M059J (cell line): ENCODE results near the gene KHDRBS1. TPM values are rescaled to one million over a fixed set of nuclear protein-coding genes. Genes with fewer than 3 reads are reported as not detected.
"Not testable (repeated sequence)": the region's sequence is repeated elsewhere in the genome, so short reads cannot be mapped to it uniquely, and the experiment has no call there.

Experiments used
- DNase-seq: peaks from one replicate; pipeline ENCODE4 v3.0.0-alpha.2; 2012; ENCODE audit warnings: low read depth
- total RNA-seq: library from RNA; depleted of rRNA; stranded (reverse); fragments of >200 nt; shearing (Covaris generic); gene quantifications from 2 replicates; pipeline ENCODE4 v1.2.3, GENCODE V29; 2014

Gene KHDRBS1
- total RNA-seq, 1 experiment from 2014 or later = 102 TPM

GRCh38 chr1:32012709-32013385 lies 821 bp upstream of the KHDRBS1 start:
- no peak for DNase-seq

- peak; percentile 64 for DNase-seq
These were observed 705 bp downstream of the KHDRBS1 start for GRCh38 chr1:32014199-32014947.

DNA sequence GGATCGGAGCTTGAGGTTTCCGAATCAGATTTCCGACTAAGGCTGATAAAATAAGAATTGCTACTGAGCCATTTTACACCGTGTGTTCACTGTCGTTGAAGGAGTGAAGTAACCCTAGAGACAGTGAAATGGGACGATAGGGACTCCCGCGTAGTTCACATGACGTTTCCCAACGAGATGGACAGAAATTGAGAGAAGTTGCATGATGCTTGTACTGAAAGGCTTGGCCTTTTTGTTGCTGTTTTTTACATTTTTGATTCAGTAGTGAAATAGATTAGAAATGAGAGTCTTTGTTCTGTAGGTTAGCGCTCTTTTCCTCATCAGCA lies 1.2 kb downstream of the KHDRBS1 start:
- DNase-seq = no peak

DNA sequence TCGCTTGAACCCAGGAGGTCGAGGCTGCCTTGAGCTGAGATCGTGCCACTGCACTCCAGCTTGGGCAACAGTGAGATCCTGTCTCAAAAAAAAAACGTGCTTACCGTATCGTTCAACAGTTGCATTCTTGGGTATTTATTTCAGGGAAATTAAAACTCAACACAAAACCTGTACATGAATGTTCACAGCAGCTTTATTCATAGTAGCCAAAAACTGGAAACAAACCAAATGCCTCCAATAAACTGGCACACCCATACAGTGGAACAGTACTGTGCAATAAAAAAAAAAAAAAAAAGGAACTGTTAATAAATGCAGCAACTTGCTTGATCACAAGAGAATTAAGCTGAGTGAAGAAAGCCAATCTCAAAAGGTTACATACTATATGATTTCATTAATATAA lies 6.7 kb downstream of the KHDRBS1 start:
- DNase-seq = no peak

DNA sequence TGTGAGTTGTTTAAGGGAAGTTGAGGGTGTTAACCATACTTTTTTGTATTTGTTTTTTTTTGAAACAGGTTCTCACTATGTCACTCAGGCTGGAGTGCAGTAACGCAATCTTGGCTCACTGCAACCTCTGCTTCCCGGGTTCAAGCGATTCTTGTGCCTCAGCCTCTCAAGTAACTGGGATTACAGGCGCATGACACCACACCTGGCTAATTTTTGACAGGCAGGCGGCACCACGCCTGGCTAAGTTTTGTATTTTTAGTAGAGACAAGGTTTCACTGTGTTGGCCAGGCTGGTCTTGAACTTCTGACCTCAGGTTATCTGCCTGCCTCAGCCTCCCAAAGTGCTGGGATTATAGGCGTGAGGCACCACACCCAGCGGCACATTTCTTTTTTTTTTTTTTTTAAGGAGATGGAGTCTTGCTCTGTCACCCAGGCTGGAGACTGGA lies 7.9 kb downstream of the KHDRBS1 start:
- DNase-seq = not testable (repeated sequence)

GRCh38 chr1:32023351-32023750 lies 9.7 kb downstream of the KHDRBS1 start:
- DNase-seq = no peak

- no peak for DNase-seq
These were observed 11.8 kb downstream of the KHDRBS1 start for GRCh38 chr1:32025515-32025914.

DNA sequence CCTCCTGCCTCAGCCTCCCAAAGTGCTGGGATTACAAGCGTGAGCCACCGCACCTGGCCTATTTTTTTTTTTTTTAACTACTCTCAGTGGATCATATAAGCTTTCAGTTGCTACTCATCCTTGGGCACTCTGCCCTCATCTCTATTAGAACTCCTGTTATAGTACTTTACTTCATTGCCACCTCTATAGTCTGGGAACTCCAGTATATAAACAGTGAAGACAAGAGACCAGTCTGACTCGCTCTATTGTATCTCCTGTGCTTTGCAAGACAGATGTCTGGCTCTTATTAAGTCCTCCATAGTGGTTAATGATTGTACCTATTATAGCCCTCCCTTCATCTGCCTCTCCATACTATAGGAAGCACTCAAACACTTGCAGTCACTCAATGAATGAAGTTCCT lies 15.1 kb downstream of the KHDRBS1 start:
- DNase-seq = peak; percentile 60

DNA sequence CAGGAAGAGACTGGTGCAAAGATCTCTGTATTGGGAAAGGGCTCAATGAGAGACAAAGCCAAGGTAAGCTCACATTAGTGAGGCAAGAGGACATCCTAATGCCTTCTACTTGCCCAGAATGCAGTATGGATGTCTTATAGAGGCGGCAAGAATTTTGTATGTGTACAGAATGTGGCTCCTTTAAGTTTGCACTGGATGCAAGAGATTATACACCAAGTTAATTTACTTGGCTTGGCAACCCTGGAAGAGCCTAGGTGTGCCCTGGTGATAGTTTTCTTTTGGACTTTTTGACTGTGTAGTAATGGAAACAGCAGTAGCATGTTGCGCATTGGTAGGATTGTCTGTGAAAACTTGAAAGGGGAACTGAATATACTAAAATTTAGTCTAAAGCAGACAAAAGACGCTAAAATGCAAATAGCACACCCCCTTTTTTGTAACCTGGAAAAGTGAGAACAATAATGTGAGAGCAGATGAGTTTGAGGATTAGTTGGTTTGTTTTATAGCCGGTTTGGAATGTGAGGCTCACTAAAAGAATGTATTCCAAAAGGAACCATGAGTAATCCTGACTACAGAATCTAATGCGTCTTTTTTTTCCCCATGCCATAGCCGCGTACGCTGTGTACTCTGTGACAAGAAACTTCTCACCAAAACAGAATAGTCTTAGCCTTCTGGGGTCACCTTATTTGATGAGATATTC lies 18.1 kb downstream of the KHDRBS1 start:
- peak; percentile 87 for DNase-seq

GRCh38 chr1:32032275-32032615 lies 18.6 kb downstream of the KHDRBS1 start:
- DNase-seq = no peak

DNA sequence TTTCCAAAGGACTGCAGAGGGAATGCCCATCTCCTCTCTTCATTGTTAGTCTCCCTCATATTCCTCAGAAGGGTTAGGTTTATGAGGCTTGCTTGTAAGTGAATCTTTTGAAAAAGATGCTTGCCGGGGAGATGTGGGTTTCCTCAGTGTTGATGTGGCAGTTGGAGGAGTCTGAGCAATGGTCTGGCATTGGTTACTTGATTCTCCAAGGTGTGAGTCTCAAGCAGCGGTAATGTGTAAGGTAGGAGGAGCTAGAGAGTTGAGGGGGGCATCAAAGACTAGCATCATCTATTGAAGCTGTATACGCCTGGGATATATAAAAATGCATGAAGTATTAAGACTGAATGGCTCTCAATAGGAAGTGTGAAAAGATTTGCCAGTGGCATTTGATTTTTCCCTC lies 21.5 kb downstream of the KHDRBS1 start:
- DNase-seq = no peak

DNA sequence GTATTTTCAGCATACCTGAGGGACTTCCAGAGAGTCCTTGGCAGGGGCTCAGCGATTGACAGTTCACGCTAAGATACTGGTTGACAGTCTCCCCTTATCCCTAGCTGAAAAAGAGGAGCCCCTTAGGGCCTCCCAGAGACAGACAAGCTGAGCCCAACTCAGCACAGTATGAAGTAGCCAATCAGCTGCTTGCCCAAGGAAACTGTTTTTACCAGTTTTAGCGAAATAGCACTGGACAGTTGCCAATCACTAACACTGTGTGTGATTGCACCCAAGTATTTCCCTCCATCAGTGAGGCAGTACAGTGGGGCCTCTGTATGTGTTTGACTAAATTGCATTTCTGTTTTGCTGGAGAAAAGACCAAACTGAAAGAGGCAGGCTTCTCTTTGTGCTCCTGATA lies 27.0 kb downstream of the KHDRBS1 start:
- no peak for DNase-seq

DNA sequence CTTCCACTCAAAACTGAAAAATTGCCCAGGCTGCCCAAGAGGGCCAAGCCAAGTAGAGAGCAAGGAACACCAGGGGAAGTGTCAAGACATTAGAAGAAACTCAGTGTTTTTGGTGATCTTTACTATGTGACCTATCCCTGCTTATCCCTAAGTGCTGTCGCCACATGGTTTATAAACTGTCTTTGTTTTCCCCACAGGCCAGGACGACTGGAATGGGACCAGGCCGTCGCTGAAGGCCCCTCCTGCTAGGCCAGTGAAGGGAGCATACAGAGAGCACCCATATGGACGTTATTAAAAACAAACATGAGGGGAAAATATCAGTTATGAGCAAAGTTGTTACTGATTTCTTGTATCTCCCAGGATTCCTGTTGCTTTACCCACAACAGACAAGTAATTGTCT lies 28.7 kb downstream of the KHDRBS1 start:
- DNase-seq = no peak

DNA sequence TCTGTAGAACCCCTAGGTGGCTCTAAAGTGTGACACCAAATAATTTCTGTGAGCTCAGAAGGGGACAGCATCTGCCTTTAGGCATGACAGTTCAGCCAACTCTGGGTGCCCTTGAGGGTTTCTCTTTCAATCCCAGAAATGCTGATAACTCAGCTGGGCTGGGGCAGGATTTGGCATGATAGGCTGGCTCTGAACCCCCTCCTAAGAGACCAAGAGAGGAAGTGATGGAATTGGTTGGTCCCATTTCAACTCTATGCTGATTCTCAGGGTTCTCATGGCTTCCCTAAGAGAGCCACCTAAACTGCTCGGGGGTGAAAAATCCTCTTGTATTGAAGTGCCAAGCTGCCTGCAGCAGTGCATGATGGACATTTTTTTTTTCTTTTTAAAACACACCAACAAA lies 30.6 kb downstream of the KHDRBS1 start:
- no peak for DNase-seq

- DNase-seq = no peak
These were observed 32.1 kb downstream of the KHDRBS1 start for GRCh38 chr1:32045772-32046171.

GRCh38 chr1:32047701-32048100 lies 34.0 kb downstream of the KHDRBS1 start:
- DNase-seq = no peak

GRCh38 chr1:32048440-32048839 lies 34.8 kb downstream of the KHDRBS1 start:
- no peak for DNase-seq

DNA sequence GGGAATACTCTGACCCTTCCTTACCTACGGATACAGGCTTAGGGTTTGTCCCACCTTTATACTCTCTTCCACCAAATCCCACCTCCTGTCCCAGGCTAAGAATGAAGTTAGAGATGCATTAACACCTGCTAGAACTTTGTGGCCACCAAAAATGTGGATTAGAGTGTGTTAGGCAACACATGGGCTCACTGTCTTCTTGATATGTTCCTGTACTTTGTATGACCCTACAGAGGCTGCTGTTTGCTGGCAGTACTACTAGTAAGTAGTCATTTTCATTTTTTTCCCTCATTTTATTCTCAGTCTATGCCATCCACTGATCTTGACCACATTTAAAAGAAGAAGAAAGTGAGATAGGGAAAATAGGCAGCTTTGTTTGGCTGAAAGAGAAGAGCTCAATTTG lies 38.0 kb downstream of the KHDRBS1 start:
- DNase-seq = no peak

GRCh38 chr1:32052887-32053286 lies 39.2 kb downstream of the KHDRBS1 start:
- DNase-seq = peak; percentile 63

DNA sequence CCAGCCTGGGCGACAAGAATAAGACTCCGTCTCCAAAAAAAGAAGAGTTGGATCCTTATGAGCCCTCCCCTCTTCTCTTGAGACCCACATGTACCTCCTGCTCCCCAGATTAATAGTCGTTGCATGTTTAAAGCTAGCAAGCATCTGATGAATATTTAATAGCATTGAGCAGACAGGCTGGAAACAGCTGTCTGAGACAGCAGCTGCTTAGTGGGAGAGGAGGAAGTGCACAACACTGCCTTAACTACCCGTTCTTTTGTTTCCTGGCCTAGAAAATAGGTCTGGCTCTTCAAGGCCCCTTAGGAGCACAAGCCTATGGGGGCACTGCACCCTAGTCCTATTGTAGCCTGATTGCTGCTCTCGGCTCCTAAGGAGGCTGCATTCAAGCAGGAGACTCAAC lies 41.7 kb downstream of the KHDRBS1 start:
- DNase-seq = no peak

- DNase-seq = no peak
These were observed 42.9 kb downstream of the KHDRBS1 start for GRCh38 chr1:32056598-32056997.

- no peak for DNase-seq
These were observed 47.2 kb downstream of the KHDRBS1 start for GRCh38 chr1:32060914-32061313.

- peak; percentile 72 for DNase-seq
These were observed 49.2 kb downstream of the KHDRBS1 start for GRCh38 chr1:32062867-32063230.
